HG02678 (cell line): ENCODE results near the gene TRIM24.
"Not testable (repeated sequence)": the region's sequence is repeated elsewhere in the genome, so short reads cannot be mapped to it uniquely, and the experiment has no call there.

Source experiments
- ATAC-seq: cut with Tn5 transposase; IDR thresholded peaks from one replicate; pipeline ENCODE4 v1.9.1; 2021; ENCODE audit warnings: mild to moderate bottlenecking, moderate library complexity; ENCODE audit not compliant: unreplicated experiment

TRIM24 gene

DNA sequence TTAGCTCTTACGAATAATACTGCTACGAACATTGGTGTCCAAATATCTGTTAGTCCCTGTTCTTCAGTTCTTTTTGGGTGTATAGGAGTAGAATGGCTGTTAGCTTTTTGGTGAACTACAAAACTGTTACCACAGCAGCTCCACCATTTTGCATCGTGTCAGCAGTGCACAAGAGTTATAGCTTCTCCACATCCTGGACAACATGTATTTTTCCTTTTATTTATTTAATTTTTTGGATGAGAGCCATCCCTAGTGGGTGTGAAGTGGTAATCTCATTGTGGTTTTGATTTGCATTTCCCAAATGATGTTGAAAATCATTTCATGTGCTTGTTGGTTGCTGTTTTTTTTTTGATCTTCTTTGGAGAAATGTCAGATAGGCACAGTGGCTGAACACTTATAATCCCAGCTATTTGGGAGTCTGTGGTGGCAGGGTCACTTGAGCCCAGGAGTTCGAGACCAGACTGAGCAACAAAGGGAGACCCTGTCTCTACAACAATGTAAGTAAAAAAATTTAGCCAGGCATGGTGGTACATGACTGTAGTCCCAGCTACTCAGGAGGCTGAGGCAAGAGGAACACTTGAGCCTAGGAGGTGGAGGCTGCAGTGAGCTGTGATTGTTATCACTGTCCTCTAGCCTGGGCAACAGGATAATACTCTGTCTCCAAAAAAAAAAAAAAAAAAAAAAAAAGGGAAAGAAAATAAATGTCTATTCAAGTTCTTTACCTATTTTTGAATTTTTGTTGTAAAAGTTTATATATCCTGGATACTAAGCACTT is 31.7 kb downstream of the TRIM24 start:
- no peak for ATAC-seq

- no peak for ATAC-seq
Observed at GRCh38 chr7:138492423-138492822, 32.4 kb downstream of the TRIM24 start.

GRCh38 chr7:138493535-138493934 is 33.5 kb downstream of the TRIM24 start:
- no peak for ATAC-seq

DNA sequence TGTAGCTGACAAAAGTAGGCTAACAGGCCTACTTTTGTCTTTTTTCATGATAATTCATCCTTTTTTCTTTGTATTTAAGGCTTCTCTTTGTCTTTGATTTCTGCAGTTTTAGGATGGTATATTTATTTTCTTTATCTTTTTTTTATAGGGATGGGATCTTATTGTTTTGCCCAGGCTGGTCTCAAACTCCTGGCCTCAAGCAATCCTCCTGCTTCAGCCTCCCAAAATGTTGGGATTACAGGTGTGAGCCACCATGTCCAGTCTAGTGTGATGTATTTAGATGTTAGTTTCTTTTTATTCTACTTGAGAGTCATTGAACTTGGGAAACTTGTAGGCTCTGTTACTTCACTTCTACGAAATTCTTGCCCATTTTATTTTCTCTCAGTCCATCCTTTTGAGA is 35.4 kb downstream of the TRIM24 start:
- no peak for ATAC-seq

- no peak for ATAC-seq
Observed at GRCh38 chr7:138499340-138499739, 39.3 kb downstream of the TRIM24 start.

GRCh38 chr7:138500303-138500702 is 40.2 kb downstream of the TRIM24 start:
- not testable (repeated sequence) for ATAC-seq

GRCh38 chr7:138500892-138501291 is 40.8 kb downstream of the TRIM24 start:
- ATAC-seq, result no peak

DNA sequence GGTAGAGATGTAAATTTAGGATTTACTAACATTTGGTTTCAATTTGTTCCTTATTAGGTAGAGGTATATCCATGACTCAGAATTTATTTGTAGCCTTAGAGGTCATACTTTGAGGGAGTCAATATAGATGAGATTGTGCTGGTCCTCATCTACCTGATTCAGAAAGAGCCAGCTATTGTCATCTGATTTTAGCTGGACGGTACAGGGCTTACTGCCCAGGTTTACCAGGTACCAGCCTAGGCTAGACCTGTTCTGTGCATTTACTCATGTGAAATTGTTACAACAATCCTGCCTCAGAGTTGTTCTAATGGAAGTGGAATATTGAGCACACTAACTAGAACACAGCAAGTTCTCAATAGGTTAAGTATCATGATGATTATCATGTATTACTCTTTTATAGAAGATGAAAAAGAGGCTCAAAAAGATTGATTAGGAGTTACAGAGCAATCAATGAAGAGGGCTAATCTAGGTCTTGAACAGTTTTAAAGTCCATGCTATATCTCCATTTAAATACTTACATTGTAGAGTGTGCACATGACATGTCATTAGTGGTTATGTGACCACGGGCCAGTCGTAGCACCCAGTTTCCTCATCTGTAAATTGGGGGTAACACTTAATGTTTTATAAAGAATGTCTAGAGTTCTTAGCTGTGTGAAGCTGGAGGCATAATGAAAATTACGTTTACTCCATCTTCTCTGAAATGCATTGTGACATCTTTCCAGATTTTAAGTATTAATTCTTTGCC is 42.1 kb downstream of the TRIM24 start:
- no peak for ATAC-seq

GRCh38 chr7:138505361-138505873 is 45.4 kb downstream of the TRIM24 start:
- no peak for ATAC-seq

DNA sequence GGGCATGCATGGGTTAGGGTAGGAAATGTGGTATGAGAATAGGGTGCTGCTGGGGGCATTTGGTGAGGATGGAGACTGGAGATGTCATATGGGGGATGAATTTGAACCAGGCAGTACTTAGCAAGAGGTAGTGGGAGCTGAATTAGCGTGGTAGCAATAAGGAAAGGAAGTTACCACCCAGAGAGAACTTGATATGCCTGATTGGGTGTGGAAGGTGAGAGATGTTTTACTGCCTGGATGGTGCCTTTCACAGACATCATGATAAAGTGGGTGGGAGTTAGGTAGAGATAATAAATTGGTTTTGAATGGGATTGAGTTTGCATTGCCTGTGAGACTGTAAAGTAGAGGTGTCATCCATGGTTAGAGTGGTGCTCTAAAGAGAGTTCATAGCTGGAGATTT is 46.7 kb downstream of the TRIM24 start:
- ATAC-seq, result no peak

- ATAC-seq, result peak; percentile 79
Observed at GRCh38 chr7:138510003-138510402, 49.9 kb downstream of the TRIM24 start.

DNA sequence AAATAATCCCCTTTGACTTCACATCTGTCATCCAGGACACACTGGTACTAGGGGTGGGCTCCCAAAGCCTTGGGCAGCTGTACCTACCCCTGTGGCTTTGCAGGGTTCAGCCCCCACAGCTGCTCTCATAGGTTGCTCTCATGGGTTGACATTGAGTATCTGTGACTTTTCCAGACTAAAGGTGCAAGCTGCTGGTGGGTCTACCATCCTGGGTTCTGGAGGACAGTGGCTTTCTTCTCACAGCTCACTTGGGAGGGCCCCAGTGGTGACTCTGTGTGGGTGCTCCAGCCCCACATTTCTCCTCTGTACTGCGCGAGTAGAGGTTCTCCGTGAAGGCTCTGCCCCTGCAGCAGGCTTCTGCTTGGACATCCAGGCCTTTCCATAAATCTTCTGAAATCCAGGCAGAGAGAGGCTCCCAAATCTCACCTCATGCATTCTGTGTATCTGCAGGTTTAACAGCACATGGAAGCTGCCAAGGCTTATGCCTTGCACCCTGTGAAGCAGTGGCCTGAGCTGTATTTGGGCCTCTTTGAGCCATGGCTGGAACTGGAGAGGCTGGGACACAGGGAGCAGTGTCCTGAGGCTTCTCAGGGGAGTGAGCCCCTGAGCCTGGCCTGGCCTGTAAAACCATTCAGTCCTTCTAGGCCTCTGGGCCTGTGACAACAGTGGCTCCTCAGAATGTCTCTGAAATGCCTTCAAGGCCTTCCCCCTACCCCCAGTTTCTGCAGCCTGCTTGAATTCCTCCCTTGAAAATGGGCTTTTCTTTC is 52.2 kb downstream of the TRIM24 start:
- no peak for ATAC-seq

DNA sequence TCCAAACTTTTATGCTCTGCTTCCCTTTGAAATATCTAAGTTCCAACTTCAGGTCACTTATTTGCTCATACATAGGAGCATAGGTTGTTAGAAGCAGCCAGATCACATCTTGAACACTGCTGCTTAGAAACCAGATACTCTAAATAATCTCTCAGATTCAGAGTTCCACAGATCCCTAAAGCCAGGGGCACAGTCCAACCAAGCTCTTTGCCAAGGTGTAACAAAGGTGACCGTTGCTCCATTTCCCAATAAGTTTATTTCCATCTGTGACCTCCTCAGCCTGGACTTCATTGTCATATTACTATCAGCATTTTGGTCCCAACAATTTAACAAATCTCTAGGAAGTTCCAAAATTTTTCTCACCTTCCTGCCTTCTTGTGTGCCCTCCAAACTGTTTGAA is 52.8 kb downstream of the TRIM24 start:
- no peak for ATAC-seq

DNA sequence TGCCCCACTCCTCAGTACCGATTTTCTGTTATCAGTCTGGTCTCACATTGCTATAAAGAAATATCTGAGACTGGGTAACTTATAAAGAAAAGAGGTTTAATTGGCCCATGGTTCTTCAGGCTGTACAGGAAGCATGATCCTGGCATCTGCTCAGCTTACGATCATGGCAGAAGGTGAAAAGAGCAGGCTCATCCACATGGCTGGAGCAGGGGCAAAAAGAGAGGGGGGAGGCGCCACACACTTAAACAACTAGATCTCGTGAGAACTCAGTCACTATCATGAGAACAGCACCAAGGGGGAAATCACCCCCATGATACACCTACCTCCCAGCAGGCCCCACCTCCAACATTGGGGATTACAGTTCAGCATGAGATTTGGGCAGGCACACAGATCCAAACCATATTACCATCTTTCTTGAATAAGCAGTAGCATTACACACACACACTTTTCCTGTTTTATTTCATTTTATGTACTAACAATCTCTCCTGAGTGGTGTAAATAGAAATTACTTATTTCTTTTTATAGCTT is 53.3 kb downstream of the TRIM24 start:
- ATAC-seq, result no peak

- ATAC-seq, result no peak
Observed at GRCh38 chr7:138514044-138514443, 54.0 kb downstream of the TRIM24 start.

- peak; percentile 74 for ATAC-seq
Observed at GRCh38 chr7:138515001-138515528, 55.0 kb downstream of the TRIM24 start.

DNA sequence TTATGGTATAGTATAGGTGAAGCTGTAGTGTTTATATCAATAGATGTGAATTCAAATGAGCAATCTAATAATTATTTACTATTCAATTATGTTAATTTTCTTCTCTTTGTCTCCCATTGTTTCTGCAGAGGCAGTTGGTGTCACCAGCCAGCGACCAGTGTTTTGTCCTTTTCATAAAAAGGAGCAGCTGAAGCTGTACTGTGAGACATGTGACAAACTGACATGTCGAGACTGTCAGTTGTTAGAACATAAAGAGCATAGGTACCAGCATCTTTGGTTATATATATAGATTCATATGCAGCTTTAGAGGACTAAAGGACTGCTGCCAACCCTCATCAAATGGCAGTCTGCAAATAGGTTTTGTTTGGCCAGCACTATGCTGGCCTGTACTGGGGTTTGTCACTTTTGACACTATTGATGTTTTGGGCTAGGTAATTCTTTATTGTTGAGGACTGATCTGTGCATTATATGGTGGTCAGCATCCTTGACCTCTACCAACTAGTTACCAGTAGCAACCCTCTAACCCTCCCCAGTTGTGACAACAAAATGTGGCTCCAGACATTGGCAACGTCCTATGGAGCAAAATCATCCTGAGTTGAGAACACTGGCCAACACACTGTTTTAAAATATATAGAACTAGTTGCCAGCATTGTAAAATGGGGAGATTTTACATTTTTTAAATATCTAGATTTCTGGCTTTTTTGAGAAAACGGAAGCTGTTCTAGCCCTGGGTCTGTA is 59.2 kb downstream of the TRIM24 start:
- ATAC-seq, result no peak

GRCh38 chr7:138520742-138521141 is 60.7 kb downstream of the TRIM24 start:
- ATAC-seq, result no peak

DNA sequence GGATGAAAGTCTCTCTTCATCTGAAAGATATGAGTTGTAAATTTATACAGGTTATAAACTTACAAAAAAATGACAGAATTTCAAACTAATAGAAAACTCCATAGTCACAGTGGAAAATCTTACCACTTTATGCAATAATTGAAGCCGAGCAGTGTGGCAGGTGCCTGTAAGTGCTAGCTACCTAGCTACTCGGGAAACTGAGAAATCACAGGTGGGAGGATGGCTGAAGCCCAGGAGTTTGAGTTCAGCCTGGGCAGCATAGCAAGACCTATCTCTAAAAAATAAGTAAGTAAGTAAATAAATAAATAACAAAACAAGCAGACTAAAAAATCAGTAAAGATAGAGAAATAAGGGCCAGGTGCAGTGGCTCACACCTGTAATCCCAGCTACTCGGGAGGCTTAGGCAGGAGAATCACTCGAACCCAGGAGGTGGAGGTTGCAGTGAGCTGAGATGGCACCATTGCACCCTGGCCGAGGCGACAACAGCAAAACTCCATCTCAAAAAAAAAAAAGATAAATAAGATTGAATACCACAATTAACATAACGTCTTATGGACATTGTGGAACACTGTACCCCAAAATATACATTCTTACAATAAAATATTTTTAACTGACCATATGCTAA is 61.9 kb downstream of the TRIM24 start:
- ATAC-seq, result no peak

- ATAC-seq, result no peak
Observed at GRCh38 chr7:138524259-138524658, 64.2 kb downstream of the TRIM24 start.
